ENCODE measurements around the gene TXLNG.
A peak's percentile ranks its signal among the peaks of the same experiment; 100 is the strongest.

TXLNG gene

GRCh38 chrX:16874458-16875095 lies 88.3 kb downstream of the TXLNG start:
- no peak for DNase-seq

GRCh38 chrX:16876696-16877095 lies 90.4 kb downstream of the TXLNG start:
- DNase-seq: no peak

GRCh38 chrX:16882169-16882568 lies 95.9 kb downstream of the TXLNG start:
- DNase-seq: no peak

- peak; percentile 58 for DNase-seq
These were observed 96.6 kb downstream of the TXLNG start for GRCh38 chrX:16882702-16883486.

GRCh38 chrX:16883487-16883804 lies 97.2 kb downstream of the TXLNG start:
- no peak for DNase-seq

- no peak for DNase-seq
These were observed 99.4 kb downstream of the TXLNG start for GRCh38 chrX:16885628-16886027.

GRCh38 chrX:16892504-16893362 lies 106.5 kb downstream of the TXLNG start:
- peak; percentile 38 for DNase-seq
